ENCODE measurements around the gene SIRT2. TPM values are rescaled to one million over a fixed set of nuclear protein-coding genes. Genes with fewer than 3 reads are reported as not detected.

The SIRT2 gene
- total RNA-seq, 1 experiment from 2014 or later, result 8.4 TPM

DNA sequence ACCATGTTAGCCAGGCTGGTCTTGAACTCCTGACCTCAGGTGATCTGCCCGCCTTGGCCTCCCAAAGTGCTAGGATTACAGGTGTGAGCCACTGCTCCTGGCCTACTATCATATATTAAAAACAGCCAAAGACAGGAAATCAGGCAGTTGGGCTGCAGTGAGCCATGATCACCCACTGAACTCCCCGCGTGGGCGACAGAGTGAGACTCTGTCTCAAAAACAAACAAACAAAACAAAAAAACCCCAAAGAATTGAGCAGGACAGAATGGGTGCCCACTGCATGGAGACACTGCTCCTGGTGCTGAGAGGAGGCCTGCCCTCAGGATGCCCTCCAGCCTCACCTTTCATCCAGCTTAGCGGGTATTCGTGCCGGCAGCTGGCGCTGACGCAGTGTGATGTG, 16.1 kb downstream of the SIRT2 start:
- Histone ChIP-seq H2BK15ac (ENCODE audit: low read depth, low read length) (no peak overlapping the region), H2BK120ac (ENCODE audit: low read depth, low read length, poor library complexity, severe bottlenecking) (no peak overlapping the region), H3K9me3 (ENCODE audit: control insufficient read depth, low read depth, low read length) (no peaks in the 10 kb centered on the region), H3K18ac (ENCODE audit: insufficient read length, low read depth, low read length) (no peak overlapping the region), H3K9ac (ENCODE audit: extremely low read depth, insufficient read length, low read length) (no peak overlapping the region), H3T11ph (ENCODE audit: low read length) (no peak overlapping the region), H3K14ac (ENCODE audit: insufficient read depth, low read length) (no peak overlapping the region), H2AK5ac (ENCODE audit: insufficient read length, low read length) (no peak overlapping the region), H2AFZ (ENCODE audit: low read length) (no peak overlapping the region), H4K91ac (ENCODE audit: insufficient read length, low read depth, low read length) (no peak overlapping the region), H3K79me1 (ENCODE audit: insufficient read depth, low read depth, low read length, poor library complexity, severe bottlenecking) (no peaks in the 10 kb centered on the region), H3K4ac (ENCODE audit: low read depth, low read length) (no peak overlapping the region), H2BK5ac (ENCODE audit: insufficient read length, low read length) (no peak overlapping the region), H3K23ac (ENCODE audit: insufficient read length, low read depth, low read length) (no peak overlapping the region), H3K27me3 (ENCODE audit: insufficient read depth, low read length) (no peaks in the 10 kb centered on the region), H4K8ac (replicated peaks; ENCODE audit: insufficient read length, low read depth, low read length) (no peak overlapping the region), H3K4me2 (ENCODE audit: insufficient read depth, insufficient read length, low read length) (no peak overlapping the region), H3K4me1 (ENCODE audit: insufficient read depth, low read length) (no peaks in the 10 kb centered on the region), H2BK20ac (ENCODE audit: low read depth, low read length, poor library complexity, severe bottlenecking) (no peak overlapping the region), H4K5ac (ENCODE audit: insufficient read length, low read depth, low read length) (no peak overlapping the region), H3K27ac (ENCODE audit: insufficient read length, low read depth, low read length) (no peak overlapping the region), H4K20me1 (ENCODE audit: control insufficient read depth, insufficient read depth, insufficient read length) (peaks cover 3% of the 10 kb centered on the region), H3K23me2 (ENCODE audit: insufficient read length, low read depth, low read length, poor library complexity, severe bottlenecking) (no peaks in the 10 kb centered on the region), H3K79me2 (ENCODE audit: insufficient read depth, low read length) (no peaks in the 10 kb centered on the region), H3K56ac (ENCODE audit: insufficient read length, low read depth, low read length) (no peak overlapping the region), H2BK12ac (ENCODE audit: insufficient read length, low read depth, low read length) (no peak overlapping the region)
- no peak for DNase-seq
- Mint-ChIP-seq H3K27me3 (ENCODE audit: low read depth) (no peaks in the 10 kb centered on the region), H3K36me3 (ENCODE audit: insufficient read depth in 1 of 3, low read depth in 3 of 3) (no peaks in the 10 kb centered on the region; a peak in 1 of 7 replicates), H3K4me3 (no peak overlapping the region), H3K27ac (no peak overlapping the region; a peak in 1 of 7 replicates), H3K9me3 (no peaks in the 10 kb centered on the region), H3K4me1 (peaks cover 4 to 22% of the 10 kb centered on the region in 2 experiments; a peak in 3 of 4 replicates)
- TF ChIP-seq, protein P1, sequence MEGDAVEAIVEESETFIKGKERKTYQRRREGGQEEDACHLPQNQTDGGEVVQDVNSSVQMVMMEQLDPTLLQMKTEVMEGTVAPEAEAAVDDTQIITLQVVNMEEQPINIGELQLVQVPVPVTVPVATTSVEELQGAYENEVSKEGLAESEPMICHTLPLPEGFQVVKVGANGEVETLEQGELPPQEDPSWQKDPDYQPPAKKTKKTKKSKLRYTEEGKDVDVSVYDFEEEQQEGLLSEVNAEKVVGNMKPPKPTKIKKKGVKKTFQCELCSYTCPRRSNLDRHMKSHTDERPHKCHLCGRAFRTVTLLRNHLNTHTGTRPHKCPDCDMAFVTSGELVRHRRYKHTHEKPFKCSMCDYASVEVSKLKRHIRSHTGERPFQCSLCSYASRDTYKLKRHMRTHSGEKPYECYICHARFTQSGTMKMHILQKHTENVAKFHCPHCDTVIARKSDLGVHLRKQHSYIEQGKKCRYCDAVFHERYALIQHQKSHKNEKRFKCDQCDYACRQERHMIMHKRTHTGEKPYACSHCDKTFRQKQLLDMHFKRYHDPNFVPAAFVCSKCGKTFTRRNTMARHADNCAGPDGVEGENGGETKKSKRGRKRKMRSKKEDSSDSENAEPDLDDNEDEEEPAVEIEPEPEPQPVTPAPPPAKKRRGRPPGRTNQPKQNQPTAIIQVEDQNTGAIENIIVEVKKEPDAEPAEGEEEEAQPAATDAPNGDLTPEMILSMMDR (conservative IDR thresholded peaks at IDR 0.05), result no peak
- no CpG with 5 or more reads among the region's 9 CpGs for whole genome bisulfite sequencing (ENCODE audit: extremely low coverage, insufficient read length, low lambda C conversion rate)

Data from H9 (cell line).